Liver (tissue), 9 donors: ENCODE measurements around the gene FBXO7. TPM values are rescaled to one million over a fixed set of nuclear protein-coding genes. Genes with fewer than 3 reads are reported as not detected.

Experiments
- DNase-seq: peaks from one replicate; pipeline ENCODE4 v3.0.0-alpha.2; 2017; ENCODE audit warnings: low spot score
- H3K27ac ChIP-seq, 2 donors: one replicate each; pipeline ENCODE4 v1.7.0; 2013; ENCODE audit warnings: inconsistent platforms in 2 of 2, low read length in 2 of 2, control low read depth in 1 of 2, low read depth in 1 of 2, mild to moderate bottlenecking in 1 of 2
- H3K27me3 ChIP-seq, 4 donors: one replicate each; pipeline versions ENCODE4 v1.6.1 to v1.7.0; 2013; ENCODE audit warnings: low read length in 3 of 4, inconsistent platforms in 1 of 4, mild to moderate bottlenecking in 1 of 4, moderate library complexity in 1 of 4; ENCODE audit not compliant: control insufficient read depth in 4 of 4, insufficient read depth in 4 of 4
- H3K36me3 ChIP-seq, 4 donors: one replicate each; pipeline versions ENCODE4 v1.6.1 to v1.7.0; 2013; ENCODE audit warnings: low read length in 3 of 4, mild to moderate bottlenecking in 3 of 4, low read depth in 1 of 4, moderate library complexity in 1 of 4; ENCODE audit not compliant: control insufficient read depth in 4 of 4, insufficient read depth in 3 of 4
- H3K4me1 ChIP-seq, 4 donors: one replicate each; pipeline versions ENCODE4 v1.6.1 to v1.7.0; 2013; ENCODE audit warnings: low read length in 3 of 4, mild to moderate bottlenecking in 3 of 4, moderate library complexity in 1 of 4; ENCODE audit not compliant: control insufficient read depth in 4 of 4, insufficient read depth in 4 of 4
- H3K4me3 ChIP-seq, 3 donors: one replicate each; pipeline versions ENCODE4 v1.6.1 to v1.7.0; 2013; ENCODE audit warnings: low read length in 3 of 3, control low read depth in 1 of 3, low read depth in 1 of 3, mild to moderate bottlenecking in 1 of 3
- H3K9ac ChIP-seq, 2 donors: one replicate each; pipeline ENCODE4 v1.7.0; 2013; ENCODE audit warnings: low read length in 2 of 2, mild to moderate bottlenecking in 2 of 2, moderate library complexity in 2 of 2, control low read depth in 1 of 2, low read depth in 1 of 2
- H3K9me3 ChIP-seq, 4 donors: one replicate each; pipeline versions ENCODE4 v1.6.1 to v1.7.0; 2013; ENCODE audit warnings: low read length in 3 of 4; ENCODE audit not compliant: control insufficient read depth in 4 of 4
- ATF3 ChIP-seq: IDR thresholded peaks from 2 replicates; pipeline ENCODE4 v1.6.1; 2016; ENCODE audit warnings: antibody characterized with exemption
- EGR1 ChIP-seq, 2 donors: IDR thresholded peaks; 2 replicates each; pipeline ENCODE4 v1.6.1; 2016 to 2018; ENCODE audit warnings: antibody characterized with exemption in 2 of 2, low read depth in 2 of 2
- FOXA1 ChIP-seq: IDR thresholded peaks from 2 replicates; pipeline ENCODE4 v1.6.1; 2016; ENCODE audit warnings: antibody characterized with exemption
- FOXA2 ChIP-seq: IDR thresholded peaks from 2 replicates; pipeline ENCODE4 v1.6.1; 2016; ENCODE audit warnings: antibody characterized with exemption
- GABPA ChIP-seq, 2 donors: IDR thresholded peaks in 1 of 2; conservative IDR thresholded peaks in 1 of 2; 2 replicates each; pipeline ENCODE4 v1.6.1; 2016; ENCODE audit warnings: antibody characterized with exemption in 2 of 2, mild to moderate bottlenecking in 1 of 2, moderate library complexity in 1 of 2
- HNF4A ChIP-seq, 2 donors: conservative IDR thresholded peaks; 2 replicates each; pipeline ENCODE4 v1.6.1; 2016; ENCODE audit warnings: antibody characterized with exemption in 2 of 2, mild to moderate bottlenecking in 2 of 2
- HNF4G ChIP-seq: IDR thresholded peaks from 2 replicates; pipeline ENCODE4 v1.6.1; 2016; ENCODE audit warnings: antibody characterized with exemption
- JUND ChIP-seq, 2 donors: IDR thresholded peaks; 2 replicates each; pipeline ENCODE4 v1.6.1; 2016; ENCODE audit warnings: antibody characterized with exemption in 2 of 2
- RAD21 ChIP-seq, 2 donors: IDR thresholded peaks; 2 replicates each; pipeline ENCODE4 v1.6.1; 2016; ENCODE audit warnings: antibody characterized with exemption in 2 of 2, mild to moderate bottlenecking in 2 of 2
- RXRA ChIP-seq, 2 donors: IDR thresholded peaks; 2 replicates each; pipeline ENCODE4 v1.6.1; 2017 to 2018; ENCODE audit warnings: antibody characterized with exemption in 2 of 2, mild to moderate bottlenecking in 1 of 2
- SP1 ChIP-seq: IDR thresholded peaks from 2 replicates; pipeline ENCODE4 v1.6.1; 2018; ENCODE audit warnings: antibody characterized with exemption, mild to moderate bottlenecking
- TAF1 ChIP-seq: conservative IDR thresholded peaks from 2 replicates; pipeline ENCODE4 v1.6.1; 2016; ENCODE audit warnings: antibody characterized with exemption, mild to moderate bottlenecking
- YY1 ChIP-seq: IDR thresholded peaks from 2 replicates; pipeline ENCODE4 v1.6.1; 2016; ENCODE audit warnings: antibody characterized with exemption, mild to moderate bottlenecking
- ZBTB33 ChIP-seq: IDR thresholded peaks from 2 replicates; pipeline ENCODE4 v1.6.1; 2016; ENCODE audit warnings: antibody characterized with exemption
- WGBS: extraction: QIAGEN DNeasy Blood & Tissue Kit; methylation state at CpG from one replicate; pipeline ENCODE4 v1.1.7; 2013; 5-methylcytosine and 5-hydroxymethylcytosine counted together
- polyA plus RNA-seq, 2 donors: library from polyadenylated mRNA; stranded (reverse) in 1 of 2; unstranded in 1 of 2; fragments of 200-250 nt in 1 of 2; fragments of >200 nt in 1 of 2; fragmentation: Nextera tagmentation in 1 of 2; extraction: Ambion mirVana in 1 of 2; gene quantifications; one replicate each; pipeline versions ENCODE4 v1.2.1 to v1.2.3, GENCODE V29; 2013 to 2015
- total RNA-seq, 2 donors: library from RNA; depleted of rRNA; stranded (reverse); fragments of >200 nt; gene quantifications; one replicate each; pipeline ENCODE4 v1.2.3, GENCODE V29; 2014
- TF ChIP-seq, protein P1 (sequence below): IDR thresholded peaks from 2 replicates; pipeline ENCODE4 v1.6.1; 2016; ENCODE audit warnings: antibody characterized with exemption, mild to moderate bottlenecking
- TF ChIP-seq, protein P2 (sequence below): IDR thresholded peaks from 2 replicates; pipeline ENCODE4 v1.6.1; 2016; ENCODE audit warnings: antibody characterized with exemption
- TF ChIP-seq, protein P3 (sequence below): fragments of 150-350 bp; IDR thresholded peaks from 2 replicates; pipeline ENCODE4 v1.5.1; 2017; ENCODE audit warnings: improper control_type of control experiment, low read depth, low read length; ENCODE audit not compliant: missing input control
- donor health status: healthy.
- donor health status: healthy.
- donor health status: healthy.
- donor health status: healthy.
- donor health status: healthy.

FBXO7 gene
- total and polyA plus RNA-seq, 4 donors: 37.9 to 179 (median 50.8) TPM

- no peak for DNase-seq
- WGBS: 65% methylated on average over 6 of the region's 6 CpGs
Observed at GRCh38 chr22:32469799-32470212, 4.8 kb upstream of the FBXO7 start.

More at GRCh38 chr22:32469799-32470212, 4.8 kb upstream of the FBXO7 start:
- Histone ChIP-seq H3K9ac (no peak overlapping the region), H3K27me3 (peaks cover 0 to 6% (median 0%) of the 10 kb centered on the region in 4 donors), H3K9me3 (no peaks in the 10 kb centered on the region), H3K27ac (no peak overlapping the region), H3K36me3 (no peaks in the 10 kb centered on the region), H3K4me3 (no peak overlapping the region), H3K4me1 (peaks cover 0 to 14% (median 9%) of the 10 kb centered on the region in 4 donors)
- TF ChIP-seq, protein P1, sequence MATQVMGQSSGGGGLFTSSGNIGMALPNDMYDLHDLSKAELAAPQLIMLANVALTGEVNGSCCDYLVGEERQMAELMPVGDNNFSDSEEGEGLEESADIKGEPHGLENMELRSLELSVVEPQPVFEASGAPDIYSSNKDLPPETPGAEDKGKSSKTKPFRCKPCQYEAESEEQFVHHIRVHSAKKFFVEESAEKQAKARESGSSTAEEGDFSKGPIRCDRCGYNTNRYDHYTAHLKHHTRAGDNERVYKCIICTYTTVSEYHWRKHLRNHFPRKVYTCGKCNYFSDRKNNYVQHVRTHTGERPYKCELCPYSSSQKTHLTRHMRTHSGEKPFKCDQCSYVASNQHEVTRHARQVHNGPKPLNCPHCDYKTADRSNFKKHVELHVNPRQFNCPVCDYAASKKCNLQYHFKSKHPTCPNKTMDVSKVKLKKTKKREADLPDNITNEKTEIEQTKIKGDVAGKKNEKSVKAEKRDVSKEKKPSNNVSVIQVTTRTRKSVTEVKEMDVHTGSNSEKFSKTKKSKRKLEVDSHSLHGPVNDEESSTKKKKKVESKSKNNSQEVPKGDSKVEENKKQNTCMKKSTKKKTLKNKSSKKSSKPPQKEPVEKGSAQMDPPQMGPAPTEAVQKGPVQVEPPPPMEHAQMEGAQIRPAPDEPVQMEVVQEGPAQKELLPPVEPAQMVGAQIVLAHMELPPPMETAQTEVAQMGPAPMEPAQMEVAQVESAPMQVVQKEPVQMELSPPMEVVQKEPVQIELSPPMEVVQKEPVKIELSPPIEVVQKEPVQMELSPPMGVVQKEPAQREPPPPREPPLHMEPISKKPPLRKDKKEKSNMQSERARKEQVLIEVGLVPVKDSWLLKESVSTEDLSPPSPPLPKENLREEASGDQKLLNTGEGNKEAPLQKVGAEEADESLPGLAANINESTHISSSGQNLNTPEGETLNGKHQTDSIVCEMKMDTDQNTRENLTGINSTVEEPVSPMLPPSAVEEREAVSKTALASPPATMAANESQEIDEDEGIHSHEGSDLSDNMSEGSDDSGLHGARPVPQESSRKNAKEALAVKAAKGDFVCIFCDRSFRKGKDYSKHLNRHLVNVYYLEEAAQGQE: no peak
- TF ChIP-seq ZBTB33 (no peak), FOXA2 (no peak), FOXA1 (no peak), GABPA (IDR thresholded peaks at IDR 0.05 in 1 of 2, conservative IDR thresholded peaks at IDR 0.05 in 1 of 2) (no peak), ATF3 (no peak), HNF4A (conservative IDR thresholded peaks at IDR 0.05) (no peak), RAD21 (IDR thresholded peaks at IDR 0.05) (no peak), YY1 (no peak), JUND (IDR thresholded peaks at IDR 0.05) (no peak), TAF1 (no peak), SP1 (no peak), RXRA (IDR thresholded peaks at IDR 0.05) (no peak), EGR1 (IDR thresholded peaks at IDR 0.05; ENCODE audit: low read depth in 2 of 2) (no peak), HNF4G (no peak)
- TF ChIP-seq, protein P2, sequence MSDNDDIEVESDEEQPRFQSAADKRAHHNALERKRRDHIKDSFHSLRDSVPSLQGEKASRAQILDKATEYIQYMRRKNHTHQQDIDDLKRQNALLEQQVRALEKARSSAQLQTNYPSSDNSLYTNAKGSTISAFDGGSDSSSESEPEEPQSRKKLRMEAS: no peak
- TF ChIP-seq, protein P3, sequence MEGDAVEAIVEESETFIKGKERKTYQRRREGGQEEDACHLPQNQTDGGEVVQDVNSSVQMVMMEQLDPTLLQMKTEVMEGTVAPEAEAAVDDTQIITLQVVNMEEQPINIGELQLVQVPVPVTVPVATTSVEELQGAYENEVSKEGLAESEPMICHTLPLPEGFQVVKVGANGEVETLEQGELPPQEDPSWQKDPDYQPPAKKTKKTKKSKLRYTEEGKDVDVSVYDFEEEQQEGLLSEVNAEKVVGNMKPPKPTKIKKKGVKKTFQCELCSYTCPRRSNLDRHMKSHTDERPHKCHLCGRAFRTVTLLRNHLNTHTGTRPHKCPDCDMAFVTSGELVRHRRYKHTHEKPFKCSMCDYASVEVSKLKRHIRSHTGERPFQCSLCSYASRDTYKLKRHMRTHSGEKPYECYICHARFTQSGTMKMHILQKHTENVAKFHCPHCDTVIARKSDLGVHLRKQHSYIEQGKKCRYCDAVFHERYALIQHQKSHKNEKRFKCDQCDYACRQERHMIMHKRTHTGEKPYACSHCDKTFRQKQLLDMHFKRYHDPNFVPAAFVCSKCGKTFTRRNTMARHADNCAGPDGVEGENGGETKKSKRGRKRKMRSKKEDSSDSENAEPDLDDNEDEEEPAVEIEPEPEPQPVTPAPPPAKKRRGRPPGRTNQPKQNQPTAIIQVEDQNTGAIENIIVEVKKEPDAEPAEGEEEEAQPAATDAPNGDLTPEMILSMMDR: no peak
